H1 (cell line): ENCODE results near the gene ATP5F1C. TPM values are rescaled to one million over a fixed set of nuclear protein-coding genes. Genes with fewer than 3 reads are reported as not detected.

ENCODE experiments used
- CTCF ChIA-PET: fragments of 300-600 bp; sonication (Branson Sonifier 250); formaldehyde crosslinking; loops from one replicate; lab custom pipeline; 2021; ENCODE audit not compliant: partially characterized antibody; lab: Charles Lee
- POLR2A ChIA-PET: fragments of 300-600 bp; sonication (Branson Sonifier 250); formaldehyde crosslinking; loops from one replicate; lab custom pipeline; 2021; ENCODE audit warnings: inconsistent platforms; ENCODE audit not compliant: partially characterized antibody; lab: Charles Lee
- DNase-seq, 2 experiments: peaks; one replicate each; pipeline versions ENCODE4 v3.0.0 to v3.0.0-alpha.2; 2010 to 2022; ENCODE audit warnings: low spot score in 2 of 2, low read depth in 1 of 2, mixed read lengths in 1 of 2
- FAIRE-seq: peaks from 2 replicates; lab custom pipeline; 2011; peaks lifted over from hg19 to GRCh38; lab: Jason Lieb, UNC
- H2AFZ ChIP-seq: 2 replicates; pipeline ENCODE4 v1.8.1; 2012; ENCODE audit warnings: low read length, inconsistent platforms
- H2AK5ac ChIP-seq: 2 replicates; pipeline ENCODE4 v1.6.1; 2013; ENCODE audit warnings: low read depth, low read length
- H2BK120ac ChIP-seq: replicated peaks from 2 replicates; pipeline ENCODE3; 2013; ENCODE audit warnings: low read depth, low read length, inconsistent platforms
- H2BK12ac ChIP-seq: 2 replicates; pipeline ENCODE4 v1.6.1; 2013; ENCODE audit warnings: low read depth, low read length
- H2BK15ac ChIP-seq: 2 replicates; pipeline ENCODE4 v1.6.1; 2013; ENCODE audit warnings: low read length
- H2BK20ac ChIP-seq: 2 replicates; pipeline ENCODE4 v1.6.1; 2013; ENCODE audit warnings: low read length
- H2BK5ac ChIP-seq: 2 replicates; pipeline ENCODE4 v1.6.1; 2013; ENCODE audit warnings: low read depth, low read length
- H3K14ac ChIP-seq: 2 replicates; pipeline ENCODE4 v1.6.1; 2013; ENCODE audit warnings: inconsistent platforms; ENCODE audit not compliant: insufficient read length
- H3K18ac ChIP-seq: 2 replicates; pipeline ENCODE4 v1.6.1; 2013; ENCODE audit warnings: low read length; ENCODE audit errors: extremely low read depth
- H3K23ac ChIP-seq: 2 replicates; pipeline ENCODE4 v1.6.1; 2013; ENCODE audit warnings: inconsistent platforms; ENCODE audit not compliant: insufficient read length
- H3K23me2 ChIP-seq: 2 replicates; pipeline ENCODE4 v1.6.1; 2013; ENCODE audit warnings: low read depth, low read length
- H3K27ac ChIP-seq: 2 replicates; pipeline ENCODE4 v1.6.1; 2011; ENCODE audit warnings: low read depth, low read length, inconsistent platforms
- H3K27me3 ChIP-seq, 4 experiments: replicated peaks in 1 of 4; 1 replicate in 1 of 4; 2 replicates in 3 of 4; pipeline versions ENCODE4 v1.6.1 to v1.8.1; 2011 to 2013; ENCODE audit warnings: low read length in 3 of 4, mild to moderate bottlenecking in 3 of 4, inconsistent platforms in 2 of 4, mixed read lengths in 2 of 4, moderate library complexity in 1 of 4; ENCODE audit not compliant: control insufficient read depth in 3 of 4, insufficient read depth in 3 of 4; ENCODE audit errors: extremely low read depth in 1 of 4
- H3K36me3 ChIP-seq, 4 experiments: 2 replicates each; pipeline versions ENCODE4 v1.6.1 to v1.8.1; 2011 to 2013; ENCODE audit warnings: mild to moderate bottlenecking in 4 of 4, low read length in 3 of 4, moderate library complexity in 2 of 4, control low read depth in 1 of 4, inconsistent platforms in 1 of 4; ENCODE audit not compliant: insufficient read depth in 4 of 4, control insufficient read depth in 2 of 4
- H3K4ac ChIP-seq: replicated peaks from 2 replicates; pipeline ENCODE3; 2013; ENCODE audit warnings: low read length, low read depth, mixed read lengths, inconsistent platforms; ENCODE audit not compliant: insufficient read length
- H3K4me1 ChIP-seq, 4 experiments: replicated peaks in 1 of 4; 1 replicate in 1 of 4; 2 replicates in 3 of 4; pipeline versions ENCODE4 v1.6.1 to v1.8.1; 2011 to 2013; ENCODE audit warnings: low read length in 3 of 4, inconsistent platforms in 2 of 4, mixed read lengths in 1 of 4; ENCODE audit not compliant: insufficient read depth in 4 of 4, control insufficient read depth in 3 of 4
- H3K4me2 ChIP-seq, 2 experiments: 2 replicates each; pipeline versions ENCODE4 v1.6.1 to v1.8.1; 2011 to 2013; ENCODE audit warnings: low read depth in 2 of 2, low read length in 2 of 2, control low read depth in 1 of 2, inconsistent platforms in 1 of 2, mild to moderate bottlenecking in 1 of 2; ENCODE audit not compliant: insufficient read depth in 1 of 2
- H3K4me3 ChIP-seq, 4 experiments: fragments of 200-600, 300-600 bp in 1 of 4; sonication (generic), shearing (Covaris generic), sonication (Bioruptor Twin) in 1 of 4; 2 replicates each; pipeline versions ENCODE4 v1.5.1 to v1.8.1; 2011 to 2016; ENCODE audit warnings: low read length in 4 of 4, low read depth in 3 of 4, control low read depth in 2 of 4, inconsistent platforms in 2 of 4, mild to moderate bottlenecking in 2 of 4, mixed read lengths in 1 of 4, moderate library complexity in 1 of 4; ENCODE audit not compliant: insufficient read depth in 2 of 4; ENCODE audit errors: extremely low read depth in 1 of 4
- H3K56ac ChIP-seq: replicated peaks from 2 replicates; pipeline ENCODE3; 2013; ENCODE audit warnings: low read depth, mild to moderate bottlenecking, mixed read lengths, low read length, inconsistent platforms; ENCODE audit not compliant: insufficient read length
- H3K79me1 ChIP-seq: 2 replicates; pipeline ENCODE4 v1.6.1; 2013; ENCODE audit warnings: low read depth, low read length, control low read depth
- H3K79me2 ChIP-seq, 2 experiments: 2 replicates each; pipeline versions ENCODE4 v1.6.1 to v1.8.1; 2012 to 2013; ENCODE audit warnings: low read length in 2 of 2, mild to moderate bottlenecking in 2 of 2, inconsistent platforms in 1 of 2; ENCODE audit not compliant: insufficient read depth in 2 of 2, control insufficient read depth in 1 of 2
- H3K9ac ChIP-seq, 4 experiments: replicated peaks in 1 of 4; 1 replicate in 1 of 4; 2 replicates in 3 of 4; pipeline versions ENCODE4 v1.6.1 to v1.8.1; 2011 to 2013; ENCODE audit warnings: low read depth in 3 of 4, low read length in 3 of 4, control low read depth in 2 of 4, mild to moderate bottlenecking in 2 of 4, moderate library complexity in 2 of 4, inconsistent platforms in 1 of 4; ENCODE audit errors: extremely low read depth in 1 of 4
- H3K9me3 ChIP-seq, 2 experiments: 2 replicates each; pipeline versions ENCODE4 v1.6.1 to v1.8.1; 2012 to 2013; ENCODE audit warnings: mild to moderate bottlenecking in 2 of 2, moderate library complexity in 2 of 2, control low read depth in 1 of 2, inconsistent platforms in 1 of 2, low read depth in 1 of 2, low read length in 1 of 2, mixed read lengths in 1 of 2; ENCODE audit not compliant: insufficient read depth in 2 of 2
- H4K20me1 ChIP-seq, 2 experiments: replicated peaks in 1 of 2; 2 replicates each; pipeline versions ENCODE3 to v1.8.1; 2011 to 2013; ENCODE audit warnings: inconsistent platforms in 2 of 2, low read length in 2 of 2, mild to moderate bottlenecking in 1 of 2; ENCODE audit not compliant: insufficient read depth in 2 of 2, control insufficient read depth in 1 of 2
- H4K5ac ChIP-seq: 2 replicates; pipeline ENCODE4 v1.6.1; 2013; ENCODE audit warnings: low read length, low read depth, mixed read lengths, inconsistent platforms; ENCODE audit not compliant: insufficient read length
- H4K8ac ChIP-seq: 2 replicates; pipeline ENCODE4 v1.8.0; 2013; ENCODE audit warnings: mild to moderate bottlenecking, moderate library complexity, low read length, inconsistent platforms; ENCODE audit not compliant: insufficient read depth; ENCODE audit errors: extremely low read depth
- H4K91ac ChIP-seq: replicated peaks from 2 replicates; pipeline ENCODE3; 2013; ENCODE audit warnings: low read length, mixed read lengths, inconsistent platforms; ENCODE audit not compliant: insufficient read length
- ASH2L ChIP-seq: fragments of 200-600, 300-600 bp; sonication (generic); IDR thresholded peaks from one replicate; pipeline ENCODE4 v1.7.1; 2017; ENCODE audit warnings: low read length
- BCL11A ChIP-seq, 2 experiments: IDR thresholded peaks; one replicate each; pipeline ENCODE4 v1.6.1; 2011; ENCODE audit warnings: low read depth in 2 of 2, low read length in 2 of 2, mild to moderate bottlenecking in 2 of 2
- CHD1 ChIP-seq: IDR thresholded peaks from 2 replicates; pipeline ENCODE4 v1.6.1; 2012; ENCODE audit warnings: low read depth, low read length, improper control_type of control experiment
- CREB1 ChIP-seq: IDR thresholded peaks from 2 replicates; pipeline ENCODE4 v1.6.1; 2012; ENCODE audit warnings: inconsistent platforms
- GABPA ChIP-seq: IDR thresholded peaks from 2 replicates; pipeline ENCODE4 v1.6.1; 2011; ENCODE audit warnings: mild to moderate bottlenecking, low read length, moderate library complexity, borderline replicate concordance; ENCODE audit not compliant: insufficient read depth
- POLR2A ChIP-seq, 2 experiments: IDR thresholded peaks; 1 replicate in 1 of 2; 2 replicates in 1 of 2; pipeline ENCODE4 v1.6.1; 2011; ENCODE audit warnings: low read depth in 2 of 2, low read length in 2 of 2, mild to moderate bottlenecking in 2 of 2; ENCODE audit errors: control extremely low read depth in 1 of 2
- RFX5 ChIP-seq: IDR thresholded peaks from 2 replicates; pipeline ENCODE4 v1.6.1; 2011; ENCODE audit warnings: low read depth, low read length, improper control_type of control experiment, borderline replicate concordance
- RXRA ChIP-seq: IDR thresholded peaks from 2 replicates; pipeline ENCODE4 v1.6.1; 2011; ENCODE audit warnings: low read depth, mild to moderate bottlenecking, low read length, moderate library complexity; ENCODE audit not compliant: insufficient read depth
- SAP30 ChIP-seq: fragments of 300-600 bp; sonication (generic); IDR thresholded peaks from 2 replicates; pipeline ENCODE4 v1.7.1; 2012; ENCODE audit warnings: low read length, moderate library complexity, mild to moderate bottlenecking, inconsistent platforms; ENCODE audit not compliant: insufficient read depth, insufficient replicate concordance
- SIN3A ChIP-seq, 2 experiments: IDR thresholded peaks in 1 of 2; conservative IDR thresholded peaks in 1 of 2; 2 replicates each; pipeline ENCODE4 v1.6.1; 2011 to 2012; ENCODE audit warnings: low read length in 2 of 2, improper control_type of control experiment in 1 of 2, low read depth in 1 of 2, mild to moderate bottlenecking in 1 of 2
- SP2 ChIP-seq: IDR thresholded peaks from 2 replicates; pipeline ENCODE4 v1.6.1; 2012; ENCODE audit warnings: mild to moderate bottlenecking, low read length, inconsistent platforms
- TCF12 ChIP-seq: IDR thresholded peaks from 2 replicates; pipeline ENCODE4 v1.6.1; 2011; ENCODE audit warnings: low read depth, mild to moderate bottlenecking, low read length
- TEAD4 ChIP-seq: IDR thresholded peaks from 2 replicates; pipeline ENCODE4 v1.6.1; 2012; ENCODE audit warnings: low read depth, low read length, inconsistent platforms, mixed read lengths
- YY1 ChIP-seq: IDR thresholded peaks from 2 replicates; pipeline ENCODE4 v1.6.1; 2011; ENCODE audit warnings: low read depth, mild to moderate bottlenecking, low read length
- WGBS, 2 experiments: shearing (Covaris generic) in 1 of 2; methylation state at CpG; one replicate each; pipeline versions ENCODE4 v1.1.6 to v1.1.7; 2013 to 2015; ENCODE audit warnings: low lambda C conversion rate in 2 of 2, mixed read lengths in 2 of 2, inconsistent platforms in 1 of 2, low coverage in 1 of 2, missing lambda C conversion rate in 1 of 2; ENCODE audit not compliant: insufficient replicate concordance in 2 of 2, insufficient coverage in 1 of 2, insufficient read length in 1 of 2; ENCODE audit errors: extremely low coverage in 1 of 2, missing lambda C conversion rate in 1 of 2; 5-methylcytosine and 5-hydroxymethylcytosine counted together
- polyA plus RNA-seq, 7 experiments: library from polyadenylated mRNA; depleted of rRNA in 3 of 7; stranded (reverse) in 5 of 7; unstranded in 2 of 7; fragments of >200 nt in 5 of 7; fragments of 200-250 nt in 2 of 7; gene quantifications; 1 replicate in 5 of 7; 2 replicates in 1 of 7; 4 replicates in 1 of 7; pipeline versions ENCODE4 v1.2.1 to v1.2.3, GENCODE V29; 2011 to 2013; ENCODE audit warnings: missing spikeins in 2 of 7, mixed read lengths in 2 of 7
- total RNA-seq: library from RNA; stranded (reverse); fragmentation: NEBNext Ultra II Directional; extraction: Animal tissue kit (Norgen Biotek cat#: 25700); gene quantifications from 2 replicates; pipeline ENCODE4 v1.2.1, GENCODE V29; 2021
- TF ChIP-seq, protein P1 (sequence below): IDR thresholded peaks from 2 replicates; pipeline ENCODE4 v1.6.1; 2012; ENCODE audit warnings: inconsistent platforms

ATP5F1C gene
- total and polyA plus RNA-seq, 2 of the 8 experiments (the other 6 are each of a cell fraction or from before 2014, with no cell fraction given), result 221 to 265 TPM

DNA sequence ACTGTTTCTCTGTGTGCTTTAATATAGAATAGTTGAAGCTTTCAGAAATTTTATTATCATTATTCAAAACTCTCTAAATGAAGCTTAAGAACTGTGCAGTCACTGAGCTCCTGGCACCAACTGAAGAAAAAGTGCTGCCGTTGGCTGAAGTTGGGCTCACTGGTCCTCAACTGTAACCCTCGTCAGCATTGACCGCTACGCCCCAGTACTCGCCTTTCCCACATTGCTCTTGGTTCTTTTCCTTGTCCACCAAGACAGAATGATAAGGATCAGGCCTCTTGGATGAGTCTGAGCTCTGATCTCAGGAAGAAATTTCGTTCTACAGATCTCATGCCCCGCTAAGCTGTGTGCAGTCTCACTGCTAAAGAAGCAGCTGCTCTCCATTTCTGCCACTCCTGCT, 22.5 kb downstream of the ATP5F1C start:
- H3K4ac ChIP-seq, result no peak overlapping the region
- ChIA-PET CTCF (interaction anchor here (0.9 to 1.4 kb wide), 2 partner anchors 150 to 285 kb away, joined by 3 to 4 read pairs; no protein-coding TSS in a partner anchor), POLR2A (interaction anchor here (2.8 kb wide), 1 partner anchor 8 kb away, joined by 24 read pairs; the partner anchor contains the start of gene TAF3)
- H2BK12ac ChIP-seq, result no peak overlapping the region
- no peaks in the 10 kb centered on the region for H3K79me2 ChIP-seq
- H3K4me3 ChIP-seq, result no peak overlapping the region
- peaks cover 0 to 22% (median 9%) of the 10 kb centered on the region in 4 experiments; a peak in 4 of 8 replicates for H3K36me3 ChIP-seq
- H3K9me3 ChIP-seq, result no peaks in the 10 kb centered on the region
- no peaks in the 10 kb centered on the region for H3K23me2 ChIP-seq
- no peak overlapping the region for H4K5ac ChIP-seq
- H3K27me3 ChIP-seq, result no peaks in the 10 kb centered on the region
- H3K27ac ChIP-seq, result no peak overlapping the region
- H4K8ac ChIP-seq, result no peak overlapping the region
- H3K56ac ChIP-seq, result no peak overlapping the region
- H4K20me1 ChIP-seq, result no peaks in the 10 kb centered on the region
- no peak overlapping the region for H4K91ac ChIP-seq
- no peak overlapping the region for H2BK120ac ChIP-seq
- no peak overlapping the region for H2BK5ac ChIP-seq
- 83% methylated on average over 7 of the region's 7 CpGs; no CpG with 5 or more reads in 1 of the 2 experiments for WGBS, 2 experiments
- H2AFZ ChIP-seq, result no peak overlapping the region
- H3K4me2 ChIP-seq, result no peak overlapping the region
- FAIRE-seq (no peak), DNase-seq (no peak)
- H2AK5ac ChIP-seq, result no peak overlapping the region
- no peaks in the 10 kb centered on the region for H3K79me1 ChIP-seq
- TF ChIP-seq TEAD4 (no peak), POLR2A (IDR thresholded peaks at IDR 0.05; ENCODE audit: control extremely low read depth in 1 of 2, low read depth in 2 of 2, low read length in 2 of 2) (no peak), BCL11A (IDR thresholded peaks at IDR 0.05; ENCODE audit: low read depth in 2 of 2, low read length in 2 of 2) (no peak), TCF12 (no peak), RXRA (no peak), YY1 (no peak), ASH2L (no peak), GABPA (no peak), SAP30 (no peak), SP2 (no peak), CREB1 (no peak), RFX5 (no peak), SIN3A (conservative IDR thresholded peaks at IDR 0.05 in 1 of 2, IDR thresholded peaks at IDR 0.05 in 1 of 2; ENCODE audit: low read depth in 1 of 2, low read length in 2 of 2) (no peak), CHD1 (no peak)
- TF ChIP-seq, protein P1, sequence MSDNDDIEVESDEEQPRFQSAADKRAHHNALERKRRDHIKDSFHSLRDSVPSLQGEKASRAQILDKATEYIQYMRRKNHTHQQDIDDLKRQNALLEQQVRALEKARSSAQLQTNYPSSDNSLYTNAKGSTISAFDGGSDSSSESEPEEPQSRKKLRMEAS, result no peak
- H3K9ac ChIP-seq, result no peak overlapping the region
- H3K14ac ChIP-seq, result no peak overlapping the region
- no peak overlapping the region for H3K23ac ChIP-seq
- no peaks in the 10 kb centered on the region for H3K4me1 ChIP-seq
- H2BK15ac ChIP-seq, result no peak overlapping the region
- H2BK20ac ChIP-seq, result no peak overlapping the region
- H3K18ac ChIP-seq, result no peak overlapping the region
